Brain microvascular endothelial cell (primary cell): ENCODE measurements around the gene PLEKHB1.

Experiments
- DNase-seq: peaks from one replicate; pipeline ENCODE4 v3.0.0-alpha.2; 2020
- H3K27ac ChIP-seq: fragments of 250-450 bp; sonication (Bioruptor Pico); 2 replicates; pipeline ENCODE4 v1.5.1; 2020; ENCODE audit warnings: mild to moderate bottlenecking, moderate library complexity
- H3K27me3 ChIP-seq: fragments of 250-450 bp; sonication (Bioruptor Pico); replicated peaks from 2 replicates; pipeline ENCODE4 v1.5.1; 2020; ENCODE audit warnings: mild to moderate bottlenecking
- H3K36me3 ChIP-seq: fragments of 250-450 bp; sonication (Bioruptor Pico); replicated peaks from 2 replicates; pipeline ENCODE4 v1.5.1; 2020; ENCODE audit warnings: mild to moderate bottlenecking
- H3K4me3 ChIP-seq: 2 replicates; pipeline ENCODE4 v1.5.1; 2011; ENCODE audit warnings: low read depth, mild to moderate bottlenecking, control low read depth, low read length, moderate library complexity
- in situ Hi-C: cut with HindIII; loops from 2 replicates; pipeline ENCODE4 v1.10.0; 2017; ENCODE audit warnings: low sequenced_read_pairs, low pct_ligation_motif_present
- TF ChIP-seq, protein P1 (sequence below): IDR thresholded peaks from 2 replicates; pipeline ENCODE4 v1.5.1; 2011; ENCODE audit warnings: low read depth, mild to moderate bottlenecking, moderate library complexity, low read length, control low read depth, inconsistent platforms; ENCODE audit errors: missing control alignments

Gene PLEKHB1

DNA sequence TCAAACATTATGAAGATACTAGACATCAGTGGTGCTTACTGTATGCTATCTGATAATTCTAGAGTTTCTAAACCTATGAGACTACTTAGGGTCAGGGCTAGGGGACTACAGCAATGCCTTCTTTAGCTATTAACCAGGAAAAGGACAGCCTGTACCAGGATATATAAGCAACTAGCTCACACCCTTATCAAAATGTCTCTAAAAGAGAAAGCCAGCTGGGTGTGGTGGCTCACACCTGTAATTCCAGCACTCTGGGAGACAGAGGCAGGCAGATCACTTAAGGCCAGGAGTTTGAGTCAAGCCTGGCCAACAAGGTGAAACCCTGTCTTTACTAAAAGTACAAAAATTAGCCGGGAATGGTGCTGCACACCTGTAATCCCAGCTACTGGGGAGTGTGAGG lies 58.7 kb downstream of the PLEKHB1 start:
- TF ChIP-seq, protein P1, sequence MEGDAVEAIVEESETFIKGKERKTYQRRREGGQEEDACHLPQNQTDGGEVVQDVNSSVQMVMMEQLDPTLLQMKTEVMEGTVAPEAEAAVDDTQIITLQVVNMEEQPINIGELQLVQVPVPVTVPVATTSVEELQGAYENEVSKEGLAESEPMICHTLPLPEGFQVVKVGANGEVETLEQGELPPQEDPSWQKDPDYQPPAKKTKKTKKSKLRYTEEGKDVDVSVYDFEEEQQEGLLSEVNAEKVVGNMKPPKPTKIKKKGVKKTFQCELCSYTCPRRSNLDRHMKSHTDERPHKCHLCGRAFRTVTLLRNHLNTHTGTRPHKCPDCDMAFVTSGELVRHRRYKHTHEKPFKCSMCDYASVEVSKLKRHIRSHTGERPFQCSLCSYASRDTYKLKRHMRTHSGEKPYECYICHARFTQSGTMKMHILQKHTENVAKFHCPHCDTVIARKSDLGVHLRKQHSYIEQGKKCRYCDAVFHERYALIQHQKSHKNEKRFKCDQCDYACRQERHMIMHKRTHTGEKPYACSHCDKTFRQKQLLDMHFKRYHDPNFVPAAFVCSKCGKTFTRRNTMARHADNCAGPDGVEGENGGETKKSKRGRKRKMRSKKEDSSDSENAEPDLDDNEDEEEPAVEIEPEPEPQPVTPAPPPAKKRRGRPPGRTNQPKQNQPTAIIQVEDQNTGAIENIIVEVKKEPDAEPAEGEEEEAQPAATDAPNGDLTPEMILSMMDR, result no peak
- no peak for DNase-seq
- H3K4me3 ChIP-seq, result no peak overlapping the region
- no peak overlapping the region for H3K27ac ChIP-seq
- H3K36me3 ChIP-seq, result peaks cover 18% of the 10 kb centered on the region
- no peaks in the 10 kb centered on the region for H3K27me3 ChIP-seq
- in situ Hi-C loops, result no loop called here

DNA sequence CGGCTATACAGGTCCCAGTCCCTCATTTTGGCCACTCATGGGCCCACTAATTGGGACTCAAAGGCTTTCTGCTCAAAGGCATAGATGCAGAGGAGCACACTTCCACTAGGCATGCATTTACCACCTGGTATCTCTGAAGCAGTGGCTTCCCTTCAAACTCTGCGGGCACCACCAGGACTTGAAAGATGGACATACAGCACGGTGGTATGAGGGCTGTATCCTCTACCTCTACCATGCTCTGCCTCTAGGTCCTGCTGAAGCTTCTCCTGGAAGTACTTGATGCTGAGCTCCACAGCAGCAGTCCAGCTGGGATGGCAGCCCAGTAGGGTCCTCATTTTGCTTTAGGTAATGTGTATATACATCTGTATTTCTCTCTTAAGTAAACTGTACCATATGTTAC lies 64.6 kb downstream of the PLEKHB1 start:
- DNase-seq, result no peak
- in situ Hi-C loops, result no loop called here
- H3K36me3 ChIP-seq, result peaks cover 18% of the 10 kb centered on the region
- no peak overlapping the region for H3K4me3 ChIP-seq
- H3K27me3 ChIP-seq, result no peaks in the 10 kb centered on the region
- TF ChIP-seq, protein P1, result no peak
- no peak overlapping the region for H3K27ac ChIP-seq
